Activated CD8-positive, alpha-beta memory T cell treated with anti-CD3 and anti-CD28 coated beads for 1 hour (primary cell): ENCODE data around the gene EPS15.
A peak's percentile ranks its signal among the peaks of the same experiment; 100 is the strongest.
"Not testable (repeated sequence)": the region's sequence is repeated elsewhere in the genome, so short reads cannot be mapped to it uniquely, and the experiment has no call there.

ENCODE experiments used
- DNase-seq, 2 donors: peaks; one replicate each; pipeline ENCODE4 v3.0.0-alpha.2; 2020; ENCODE audit warnings: low read depth in 1 of 2; ENCODE audit errors: extremely low read depth in 1 of 2

Gene EPS15

GRCh38 chr1:51543858-51544257, 24.8 kb upstream of the EPS15 start:
- no peak for DNase-seq

- no peak for DNase-seq
These were observed 23.3 kb upstream of the EPS15 start for GRCh38 chr1:51542158-51542953.

DNA sequence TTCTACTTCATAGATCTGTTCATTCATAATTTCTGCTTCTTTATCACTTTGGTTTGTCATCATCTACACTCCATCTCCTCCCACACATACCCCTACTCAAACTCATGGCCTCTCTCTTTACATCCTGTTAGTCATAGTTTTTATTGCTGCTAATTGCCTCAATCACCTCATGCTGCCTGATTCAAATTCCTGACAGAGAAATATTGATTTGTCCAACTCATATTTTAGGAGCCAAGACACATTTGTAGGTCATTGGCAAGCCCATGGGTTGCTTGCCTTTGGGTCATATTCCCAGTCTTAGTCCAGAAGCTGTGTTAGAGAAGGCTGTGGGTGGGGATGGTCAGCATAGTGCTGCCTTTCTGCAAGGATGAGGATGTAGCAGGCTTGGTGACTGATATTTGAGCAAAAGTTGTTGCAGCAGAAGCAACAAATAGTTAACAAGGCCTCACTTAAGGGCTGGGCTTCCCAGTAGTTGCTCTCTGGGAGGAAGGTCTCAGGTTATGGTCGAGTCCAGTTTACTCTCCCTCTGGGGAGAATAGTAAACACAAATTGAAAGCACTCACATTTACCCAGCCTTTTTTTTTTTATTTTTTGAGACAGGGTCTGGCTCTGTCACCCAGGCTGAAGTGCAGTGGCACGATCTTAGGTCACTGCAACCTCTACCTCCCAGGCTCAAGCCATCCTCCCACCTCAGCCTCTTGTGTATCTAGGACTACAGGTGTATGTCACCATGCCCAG, 22.4 kb upstream of the EPS15 start:
- no peak for DNase-seq

GRCh38 chr1:51537568-51537967, 18.5 kb upstream of the EPS15 start:
- no peak for DNase-seq

GRCh38 chr1:51535006-51535592, 16.0 kb upstream of the EPS15 start:
- peak in 1 of 2 donors; percentile 2 for DNase-seq

- no peak for DNase-seq
These were observed 15.4 kb upstream of the EPS15 start for GRCh38 chr1:51534447-51534846.

GRCh38 chr1:51532853-51533252, 13.8 kb upstream of the EPS15 start:
- DNase-seq, result no peak

- DNase-seq, result not testable (repeated sequence)
These were observed 11.4 kb upstream of the EPS15 start for GRCh38 chr1:51530447-51530846.

DNA sequence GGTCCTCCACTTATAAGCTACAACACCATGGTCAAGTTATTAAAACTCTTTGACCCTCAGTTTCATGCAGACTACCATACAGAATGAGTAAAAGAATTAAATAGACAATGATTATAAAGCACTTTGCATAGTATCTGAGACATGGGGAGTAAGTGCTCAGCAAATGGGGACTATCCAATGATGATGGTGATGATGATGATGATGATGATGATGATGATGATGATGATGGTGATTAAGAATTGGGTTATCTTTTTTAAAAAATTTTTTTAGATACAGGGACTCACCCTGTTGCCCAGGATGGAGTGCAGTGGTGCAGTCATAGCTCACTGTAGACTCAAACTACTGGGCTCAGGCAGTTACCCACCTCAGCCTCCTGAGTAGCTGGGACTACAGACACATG, 8.1 kb upstream of the EPS15 start:
- no peak for DNase-seq

GRCh38 chr1:51526248-51526647, 7.2 kb upstream of the EPS15 start:
- DNase-seq, result no peak

GRCh38 chr1:51525295-51525694, 6.2 kb upstream of the EPS15 start:
- DNase-seq, result no peak

- DNase-seq, result no peak
These were observed 5.8 kb upstream of the EPS15 start for GRCh38 chr1:51524817-51525216.

GRCh38 chr1:51523931-51524330, 4.9 kb upstream of the EPS15 start:
- DNase-seq, result no peak

GRCh38 chr1:51520700-51521248, 1.7 kb upstream of the EPS15 start:
- DNase-seq, result no peak

DNA sequence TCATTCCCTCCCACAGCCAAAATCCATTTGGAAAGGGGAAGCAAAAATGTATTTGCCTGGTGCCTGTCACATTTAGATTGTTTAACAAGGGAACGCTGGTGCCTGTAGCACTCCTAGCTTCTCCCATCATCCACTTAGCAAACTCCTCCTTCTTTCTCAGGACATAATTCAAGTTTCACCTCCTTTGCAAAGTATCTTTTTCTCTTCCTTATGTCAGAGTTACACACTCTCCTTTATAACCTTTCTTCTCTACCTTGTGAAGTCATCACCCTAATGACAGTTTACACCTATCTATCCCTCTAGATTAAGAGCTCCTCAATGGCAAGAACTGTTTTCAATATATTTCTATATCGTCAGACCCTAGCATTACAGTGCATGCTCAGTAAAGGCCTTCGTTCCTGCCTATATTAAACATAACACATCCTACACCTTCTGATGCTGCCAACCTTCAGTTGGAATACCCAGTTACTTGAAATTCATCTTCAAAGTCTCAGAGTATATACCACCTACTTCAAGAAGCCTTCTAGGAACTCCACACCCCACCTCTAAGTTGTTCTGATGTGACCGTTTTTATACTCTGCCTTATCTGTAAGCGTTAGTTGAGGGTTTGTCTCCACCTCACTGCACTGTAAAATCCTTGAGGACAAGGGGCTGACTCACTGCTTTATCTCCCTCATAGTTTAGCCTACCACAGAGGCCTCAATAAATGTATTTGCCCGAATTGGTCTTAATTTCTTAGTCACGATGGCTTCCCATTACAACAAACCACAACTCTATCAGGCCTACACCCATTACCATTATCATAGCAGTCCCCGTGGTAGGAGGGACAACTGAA, 1.0 kb upstream of the EPS15 start:
- DNase-seq, result no peak

DNA sequence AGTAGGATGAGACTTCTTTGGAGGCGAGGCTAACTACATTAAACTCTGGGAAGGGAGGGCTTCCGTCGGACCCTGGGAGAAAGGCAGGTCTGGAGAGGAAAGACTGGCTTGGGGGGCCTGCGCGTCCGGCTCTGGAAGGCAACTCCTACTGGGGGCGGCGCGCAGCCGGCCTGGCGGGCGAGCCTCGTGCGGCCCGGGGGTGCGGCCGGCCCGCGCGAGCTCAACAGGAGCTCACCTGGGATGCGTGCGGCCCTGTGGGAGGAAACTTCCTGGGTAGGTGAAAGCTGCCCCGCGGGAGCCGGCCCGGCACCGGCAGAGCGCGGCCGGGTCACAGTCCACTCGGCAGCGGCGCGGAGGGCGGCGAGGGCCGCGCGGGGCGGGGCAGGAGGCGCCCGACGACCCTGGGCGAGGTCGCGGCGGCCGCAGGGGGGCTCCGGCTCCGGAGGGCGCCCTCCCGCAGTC, 449 bp downstream of the EPS15 start:
- DNase-seq, result peak in 1 of 2 donors; percentile 24

GRCh38 chr1:51518033-51518585, 957 bp downstream of the EPS15 start:
- no peak for DNase-seq

DNA sequence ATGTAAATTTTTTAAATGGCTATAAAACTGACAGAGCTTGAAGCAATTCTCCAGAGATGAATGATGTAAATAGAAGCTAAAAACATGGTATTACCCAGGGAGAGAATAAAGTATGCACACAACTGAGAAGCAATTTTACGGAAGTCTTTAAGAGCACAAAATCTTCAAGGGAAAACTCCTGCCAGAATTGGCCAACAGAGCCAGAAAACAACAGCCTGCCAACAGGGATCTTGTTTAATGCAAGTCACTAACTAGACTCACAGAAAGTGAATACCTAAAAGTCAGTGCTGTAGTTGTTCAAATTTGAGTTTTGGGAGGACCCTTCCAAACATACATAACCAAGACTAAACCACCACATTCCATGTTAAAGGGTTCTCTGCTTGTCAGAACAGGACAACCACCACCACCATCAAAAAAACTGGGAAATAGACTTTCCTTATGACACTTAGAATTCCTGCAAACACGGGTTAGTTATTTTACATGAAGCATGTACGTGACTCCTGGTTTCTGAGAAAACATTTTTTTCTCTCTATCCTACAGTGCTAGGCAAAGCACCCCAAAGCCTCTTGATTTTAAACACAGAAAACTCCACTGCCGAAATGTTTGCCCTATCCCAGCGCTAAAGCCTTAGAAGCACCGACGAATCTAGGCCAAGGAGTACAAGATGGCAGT, 1.6 kb downstream of the EPS15 start:
- no peak for DNase-seq

- no peak for DNase-seq
These were observed 2.4 kb downstream of the EPS15 start for GRCh38 chr1:51516649-51517158.
